Ovary (tissue), 9 donors: ENCODE data around the gene PPP1R14C. TPM values are rescaled to one million over a fixed set of nuclear protein-coding genes. Genes with fewer than 3 reads are reported as not detected.
"Not testable (repeated sequence)": the region's sequence is repeated elsewhere in the genome, so short reads cannot be mapped to it uniquely, and the experiment has no call there.

Source experiments
- DNase-seq, 5 donors: peaks; one replicate each; pipeline ENCODE4 v3.0.0-alpha.2; 2019 to 2020
- H3K27ac ChIP-seq, 2 donors: fragments of 200-600 bp; one replicate each; pipeline versions ENCODE4 v1.5.1 to v1.8.0; 2019 to 2022
- H3K27me3 ChIP-seq: fragments of 200-600 bp; one replicate; pipeline ENCODE4 v1.8.0; 2022
- H3K36me3 ChIP-seq: fragments of 200-600 bp; sonication (generic); one replicate; pipeline ENCODE4 v1.5.1; 2019
- H3K4me1 ChIP-seq: one replicate; pipeline ENCODE4 v1.8.1; 2013; ENCODE audit warnings: mild to moderate bottlenecking, moderate library complexity; ENCODE audit not compliant: insufficient read depth
- H3K4me3 ChIP-seq: fragments of 200-600 bp; sonication (generic); one replicate; pipeline ENCODE4 v1.5.1; 2017
- H3K9me3 ChIP-seq, 2 donors: fragments of 200-600 bp in 1 of 2; sonication (generic) in 1 of 2; one replicate each; pipeline versions ENCODE4 v1.5.1 to v1.8.1; 2013 to 2019; ENCODE audit warnings: mild to moderate bottlenecking in 1 of 2, moderate library complexity in 1 of 2
- EP300 ChIP-seq: sonication (generic); formaldehyde crosslinking; IDR thresholded peaks from one replicate; pipeline ENCODE4 v1.6.1; 2017; ENCODE audit warnings: antibody characterized with exemption
- POLR2A ChIP-seq: fragments of 450-650 bp; IDR thresholded peaks from one replicate; pipeline ENCODE4 v1.6.1; 2017; ENCODE audit warnings: antibody characterized with exemption, mild to moderate bottlenecking, moderate library complexity
- WGBS, 3 donors: extraction: QIAGEN DNeasy Blood & Tissue Kit in 1 of 3; methylation state at CpG; one replicate each; pipeline versions ENCODE4 v1.1.5 to v1.1.7; 2013 to 2017; 5-methylcytosine and 5-hydroxymethylcytosine counted together
- intact Hi-C, 4 donors: fragments of 100-400 bp; cut with DNase I; formaldehyde crosslinking; loops; one replicate each; pipeline versions ENCODE4 v1.11.0 to v1.15.1; 2022 to 2023
- polyA plus RNA-seq, 2 donors: library from polyadenylated mRNA; stranded (reverse); fragments of 200-250 nt in 1 of 2; fragments of 350-450 nt in 1 of 2; fragmentation: Illumina TruSeq in 1 of 2; extraction: RNeasy Lipid Tissue Mini Kit (QIAGEN cat#74804) in 1 of 2; gene quantifications; one replicate each; pipeline ENCODE4 v1.2.3, GENCODE V29; 2013 to 2014
- total RNA-seq, 7 donors: library from RNA; depleted of rRNA in 2 of 7; stranded (reverse); fragments of >200 nt in 2 of 7; fragmentation: NEBNext Ultra II Directional in 3 of 7; extraction: Animal tissue kit (Norgen Biotek cat#: 25700) in 3 of 7; gene quantifications; one replicate each; pipeline versions ENCODE4 v1.1.0 to v1.2.4, GENCODE V29; 2016 to 2023
- TF ChIP-seq, protein P1 (sequence below), 3 donors: fragments of 450-650 bp in 2 of 3; fragments of 200-600 bp in 1 of 3; IDR thresholded peaks; one replicate each; pipeline versions ENCODE4 v1.5.1 to v1.8.0; 2016 to 2022; ENCODE audit warnings: antibody characterized with exemption in 3 of 3, mild to moderate bottlenecking in 1 of 3
- donor health status: DM: no; HTN: no; CAD: no; lungs with moderate emphysema.
- donor health status: DM: no; HTN: no; CAD: no.
- donor health status: Bipolar disorder and iron deficiency.
- donor health status: DM: yes; HTN: yes; CAD: no.
- donor health status: DM: no; HTN: no; CAD: no.
- donor health status: DM: yes; HTN: yes; CAD: no.

The PPP1R14C gene
- total and polyA plus RNA-seq, 9 donors = 0.12 to 8.6 (median 0.40) TPM; not detected in 2

DNA sequence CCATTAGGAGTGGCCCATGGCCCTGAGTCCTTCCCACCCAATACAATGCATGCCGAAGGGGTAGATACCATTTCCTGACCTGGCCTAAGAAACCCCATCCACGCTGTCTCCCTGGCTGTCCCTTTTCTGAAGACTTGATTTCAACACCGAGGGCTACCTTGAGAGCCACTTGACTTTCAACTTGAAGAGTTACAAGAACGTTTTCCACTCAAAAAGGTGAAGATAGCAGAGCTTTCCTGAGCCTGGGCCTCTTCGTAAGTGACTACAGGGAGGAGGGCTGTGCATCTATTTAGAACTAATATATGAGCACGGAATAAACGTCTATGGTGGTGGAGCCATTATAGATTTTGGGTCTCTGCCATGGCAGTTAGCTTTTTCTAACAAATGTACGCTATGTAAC, 14.4 kb upstream of the PPP1R14C start:
- WGBS, 3 donors = 76 to 83% (median 83%) methylated on average over 8 of the region's 8 CpGs
- Histone ChIP-seq H3K27ac (no peak overlapping the region), H3K9me3 (no peaks in the 10 kb centered on the region), H3K4me3 (no peak overlapping the region), H3K36me3 (no peaks in the 10 kb centered on the region), H3K27me3 (no peaks in the 10 kb centered on the region), H3K4me1 (no peaks in the 10 kb centered on the region)
- TF ChIP-seq, protein P1, sequence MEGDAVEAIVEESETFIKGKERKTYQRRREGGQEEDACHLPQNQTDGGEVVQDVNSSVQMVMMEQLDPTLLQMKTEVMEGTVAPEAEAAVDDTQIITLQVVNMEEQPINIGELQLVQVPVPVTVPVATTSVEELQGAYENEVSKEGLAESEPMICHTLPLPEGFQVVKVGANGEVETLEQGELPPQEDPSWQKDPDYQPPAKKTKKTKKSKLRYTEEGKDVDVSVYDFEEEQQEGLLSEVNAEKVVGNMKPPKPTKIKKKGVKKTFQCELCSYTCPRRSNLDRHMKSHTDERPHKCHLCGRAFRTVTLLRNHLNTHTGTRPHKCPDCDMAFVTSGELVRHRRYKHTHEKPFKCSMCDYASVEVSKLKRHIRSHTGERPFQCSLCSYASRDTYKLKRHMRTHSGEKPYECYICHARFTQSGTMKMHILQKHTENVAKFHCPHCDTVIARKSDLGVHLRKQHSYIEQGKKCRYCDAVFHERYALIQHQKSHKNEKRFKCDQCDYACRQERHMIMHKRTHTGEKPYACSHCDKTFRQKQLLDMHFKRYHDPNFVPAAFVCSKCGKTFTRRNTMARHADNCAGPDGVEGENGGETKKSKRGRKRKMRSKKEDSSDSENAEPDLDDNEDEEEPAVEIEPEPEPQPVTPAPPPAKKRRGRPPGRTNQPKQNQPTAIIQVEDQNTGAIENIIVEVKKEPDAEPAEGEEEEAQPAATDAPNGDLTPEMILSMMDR (IDR thresholded peaks at IDR 0.05) = no peak
- TF ChIP-seq EP300 (no peak), POLR2A (no peak)
- no peak for DNase-seq
- intact Hi-C loops = no loop called here

DNA sequence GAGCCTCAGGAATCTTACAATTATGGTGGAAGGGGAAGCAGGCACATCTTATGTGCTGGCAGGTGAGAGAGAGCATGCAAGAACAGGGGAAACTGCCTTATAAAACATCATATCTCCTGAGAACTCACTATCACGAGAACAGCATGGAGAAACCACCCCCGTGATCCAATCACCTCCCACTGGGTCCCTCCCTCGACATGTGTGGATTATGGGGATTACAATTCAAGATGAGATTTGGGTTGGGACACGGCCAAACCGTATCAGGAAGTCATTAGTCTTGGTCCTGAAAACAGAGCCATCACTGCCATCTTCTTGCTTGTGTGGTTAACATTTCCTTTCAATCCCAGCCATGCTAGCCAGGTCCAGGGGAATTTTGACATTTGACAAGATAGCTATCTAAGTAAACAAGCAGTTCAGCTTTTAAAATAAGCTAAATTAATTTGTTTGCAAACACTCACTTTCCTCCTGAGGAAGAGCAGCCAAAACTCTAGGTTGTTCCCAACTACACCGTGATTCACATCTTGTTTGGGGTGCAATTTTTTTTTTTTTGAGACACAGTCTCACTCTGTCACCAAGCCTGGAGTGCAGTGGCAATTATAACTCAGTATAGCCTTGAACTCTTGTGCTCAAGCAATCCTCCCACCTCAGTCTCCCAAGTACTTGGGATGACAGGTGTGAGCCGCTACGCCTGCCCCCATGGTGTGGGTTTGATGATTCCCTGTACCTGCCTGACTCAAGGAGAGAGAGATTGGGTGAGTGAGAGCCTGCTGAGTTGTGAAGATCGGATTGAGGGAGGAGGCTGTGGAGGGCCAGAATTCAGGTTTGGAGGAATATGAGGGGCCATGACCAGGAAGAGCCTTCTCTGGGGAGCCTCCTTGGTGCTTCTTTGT, 13.0 kb upstream of the PPP1R14C start:
- no peaks in the 10 kb centered on the region for H3K36me3 ChIP-seq
- intact Hi-C loops = no loop called here
- WGBS, 3 donors = 64 to 66% (median 65%) methylated on average over 9 of the region's 9 CpGs
- H3K27ac ChIP-seq = no peak overlapping the region
- no peak for DNase-seq
- no peaks in the 10 kb centered on the region for H3K4me1 ChIP-seq
- no peak overlapping the region for H3K4me3 ChIP-seq
- H3K27me3 ChIP-seq = no peaks in the 10 kb centered on the region
- H3K9me3 ChIP-seq = no peaks in the 10 kb centered on the region
- TF ChIP-seq, protein P1 (IDR thresholded peaks at IDR 0.05) = no peak
- TF ChIP-seq EP300 (no peak), POLR2A (no peak)

DNA sequence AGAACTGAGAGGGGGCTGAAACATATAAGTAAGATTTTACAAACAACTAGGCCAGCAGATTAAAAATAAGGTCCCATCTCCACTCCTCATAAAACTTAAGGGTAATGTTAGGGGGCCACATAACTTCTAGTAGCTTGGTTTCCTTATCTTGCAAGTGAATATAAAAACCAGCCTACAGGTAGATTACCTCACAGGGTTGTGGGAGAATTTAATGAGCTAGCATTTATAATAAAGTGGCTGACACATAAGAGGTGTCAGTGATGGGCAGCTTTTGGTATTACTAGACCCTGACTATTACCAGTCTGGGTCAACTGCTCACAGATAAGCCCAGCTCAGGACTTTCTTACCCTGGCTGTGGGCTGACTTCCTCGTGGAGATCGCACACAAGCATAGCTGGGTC, 9.2 kb upstream of the PPP1R14C start:
- Histone ChIP-seq H3K4me3 (no peak overlapping the region), H3K27me3 (no peaks in the 10 kb centered on the region), H3K9me3 (peaks cover 0 to 4% of the 10 kb centered on the region in 2 donors), H3K27ac (no peak overlapping the region), H3K4me1 (no peaks in the 10 kb centered on the region), H3K36me3 (no peaks in the 10 kb centered on the region)
- intact Hi-C loops = no loop called here
- DNase-seq = no peak
- 81 to 89% (median 83%) methylated on average over 2 of the region's 2 CpGs for WGBS, 3 donors
- TF ChIP-seq, protein P1 (IDR thresholded peaks at IDR 0.05) = no peak
- TF ChIP-seq EP300 (no peak), POLR2A (no peak)

DNA sequence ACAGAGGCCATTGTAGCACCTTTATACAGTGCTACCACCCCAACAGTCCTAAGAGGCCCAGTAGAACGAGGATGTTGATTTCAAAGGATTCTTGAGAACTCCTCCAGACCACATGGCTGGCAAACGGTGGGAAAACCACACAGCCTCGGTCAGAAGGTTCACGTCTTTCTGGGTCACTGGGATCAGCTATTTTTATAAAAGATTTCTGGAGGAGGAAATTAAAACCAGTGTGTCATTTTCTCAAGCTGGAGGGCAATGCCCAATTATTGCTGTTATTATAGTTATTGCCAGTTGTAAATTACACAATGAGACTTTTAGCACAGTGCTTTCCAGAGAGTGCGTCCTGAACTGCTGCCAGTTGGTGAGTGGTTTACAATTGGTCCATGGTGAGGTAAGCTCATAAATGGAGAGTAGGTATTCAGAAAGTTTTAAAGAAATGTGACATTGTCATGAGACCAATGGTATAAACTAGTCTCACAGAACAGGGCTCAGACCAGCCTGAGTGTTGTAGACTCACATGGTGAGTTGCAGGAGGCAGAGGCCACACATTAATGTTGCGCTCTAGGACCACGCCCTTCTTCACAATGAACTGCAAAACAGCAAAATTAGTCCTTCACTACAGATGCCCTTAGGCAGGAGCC, 8.4 kb upstream of the PPP1R14C start:
- DNase-seq = no peak
- no peak for TF ChIP-seq EP300
- TF ChIP-seq, protein P1 (IDR thresholded peaks at IDR 0.05) = no peak
- no peak for TF ChIP-seq POLR2A
- intact Hi-C loops = no loop called here
- H3K4me3 ChIP-seq = no peak overlapping the region
- H3K36me3 ChIP-seq = no peaks in the 10 kb centered on the region
- no peaks in the 10 kb centered on the region for H3K4me1 ChIP-seq
- no peaks in the 10 kb centered on the region for H3K27me3 ChIP-seq
- H3K27ac ChIP-seq = no peak overlapping the region
- 65 to 83% (median 75%) methylated on average over 7 of the region's 7 CpGs for WGBS, 3 donors
- peaks cover 0 to 4% of the 10 kb centered on the region in 2 donors for H3K9me3 ChIP-seq

DNA sequence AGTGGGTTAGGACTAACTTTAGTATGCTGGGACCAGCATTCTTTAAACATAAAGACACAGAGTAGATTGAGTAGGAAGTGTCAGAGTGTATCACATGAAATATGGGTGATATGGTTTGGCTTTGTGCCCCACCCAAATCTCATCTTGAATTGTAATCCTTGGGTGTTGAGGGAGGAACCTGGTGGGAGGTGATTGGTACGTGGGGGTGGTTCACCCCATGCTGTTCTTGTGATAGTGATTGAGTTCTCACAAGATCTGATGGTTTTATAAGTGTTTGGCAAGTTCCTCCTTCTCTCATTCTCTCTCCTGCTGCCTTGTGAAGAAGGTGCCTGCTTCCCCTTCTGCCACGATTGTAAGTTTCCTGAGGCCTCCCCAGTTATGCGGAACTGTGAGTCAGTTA, 5.1 kb upstream of the PPP1R14C start:
- H3K36me3 ChIP-seq, H3K9me3 ChIP-seq, intact Hi-C loops: not testable (repeated sequence)

More for the DNA sequence above, 5.1 kb upstream of the PPP1R14C start:
- H3K4me3 ChIP-seq, H3K4me1 ChIP-seq, DNase-seq, H3K27ac ChIP-seq, H3K27me3 ChIP-seq: not testable (repeated sequence)
- 65 to 80% (median 71%) methylated on average over 3 of the region's 3 CpGs for WGBS, 3 donors
